Activated CD8-positive, alpha-beta memory T cell treated with anti-CD3 and anti-CD28 coated beads, Interleukin-2, amount 50 U/mL, for 24 hours (primary cell): ENCODE measurements around the gene FHIT.

Source experiments
- DNase-seq: peaks from one replicate; pipeline ENCODE4 v3.0.0-alpha.2; 2020; ENCODE audit errors: extremely low read depth

FHIT gene

GRCh38 chr3:60107275-60107674 is 1144.0 kb downstream of the FHIT start:
- DNase-seq, result no peak

- DNase-seq, result no peak
Observed at GRCh38 chr3:60102154-60102553, 1149.1 kb downstream of the FHIT start.

GRCh38 chr3:60101621-60102020 is 1149.6 kb downstream of the FHIT start:
- no peak for DNase-seq

- DNase-seq, result no peak
Observed at GRCh38 chr3:60096403-60096802, 1154.8 kb downstream of the FHIT start.

- DNase-seq, result no peak
Observed at GRCh38 chr3:60095930-60096329, 1155.3 kb downstream of the FHIT start.

- DNase-seq, result no peak
Observed at GRCh38 chr3:60095516-60095915, 1155.7 kb downstream of the FHIT start.

- no peak for DNase-seq
Observed at GRCh38 chr3:60094392-60094947, 1156.8 kb downstream of the FHIT start.

GRCh38 chr3:60090548-60090947 is 1160.7 kb downstream of the FHIT start:
- no peak for DNase-seq

GRCh38 chr3:60086811-60087210 is 1164.4 kb downstream of the FHIT start:
- DNase-seq, result no peak

GRCh38 chr3:60085649-60086048 is 1165.6 kb downstream of the FHIT start:
- no peak for DNase-seq

GRCh38 chr3:60081381-60082095 is 1169.7 kb downstream of the FHIT start:
- no peak for DNase-seq

GRCh38 chr3:60080648-60081047 is 1170.6 kb downstream of the FHIT start:
- DNase-seq, result no peak

GRCh38 chr3:60079076-60079475 is 1172.2 kb downstream of the FHIT start:
- no peak for DNase-seq

- no peak for DNase-seq
Observed at GRCh38 chr3:60076331-60076730, 1174.9 kb downstream of the FHIT start.

GRCh38 chr3:60073942-60074341 is 1177.3 kb downstream of the FHIT start:
- no peak for DNase-seq

GRCh38 chr3:60073228-60073627 is 1178.0 kb downstream of the FHIT start:
- DNase-seq, result no peak

- no peak for DNase-seq
Observed at GRCh38 chr3:60070366-60070765, 1180.9 kb downstream of the FHIT start.

GRCh38 chr3:60065227-60065868 is 1185.9 kb downstream of the FHIT start:
- DNase-seq, result no peak

GRCh38 chr3:60064210-60065178 is 1186.8 kb downstream of the FHIT start:
- no peak for DNase-seq

- DNase-seq, result no peak
Observed at GRCh38 chr3:60056404-60056803, 1194.8 kb downstream of the FHIT start.

- no peak for DNase-seq
Observed at GRCh38 chr3:60055765-60056164, 1195.5 kb downstream of the FHIT start.
